Upper lobe of left lung (tissue), 6 donors: ENCODE data around the gene CNDP1. TPM values are rescaled to one million over a fixed set of nuclear protein-coding genes. Genes with fewer than 3 reads are reported as not detected.

Experiments used
- ATAC-seq, 2 donors: fragments of 200-7000 bp; cut with Tn5 transposase; one replicate each; pipeline ENCODE4 v1.9.1; 2022; ENCODE audit warnings: mild to moderate bottlenecking in 2 of 2, moderate library complexity in 2 of 2; ENCODE audit not compliant: low FRiP score in 2 of 2
- DNase-seq, 2 donors: peaks; one replicate each; pipeline ENCODE4 v3.0.0-alpha.2; 2019 to 2020
- H3K27ac ChIP-seq, 4 donors: fragments of 200-600 bp; sonication (generic); one replicate each; pipeline ENCODE4 v1.5.1; 2016 to 2019
- H3K27me3 ChIP-seq, 4 donors: fragments of 200-600 bp; sonication (generic); one replicate each; pipeline ENCODE4 v1.5.1; 2017 to 2019
- H3K36me3 ChIP-seq, 4 donors: fragments of 200-600 bp; sonication (generic); one replicate each; pipeline ENCODE4 v1.5.1; 2016 to 2019
- H3K4me1 ChIP-seq, 4 donors: fragments of 200-600 bp; sonication (generic); one replicate each; pipeline ENCODE4 v1.5.1; 2018 to 2019
- H3K4me3 ChIP-seq, 4 donors: fragments of 200-600 bp; sonication (generic); one replicate each; pipeline ENCODE4 v1.5.1; 2017 to 2019; ENCODE audit warnings: mild to moderate bottlenecking in 2 of 4, moderate library complexity in 1 of 4
- H3K9me3 ChIP-seq, 4 donors: fragments of 200-600 bp; sonication (generic); one replicate each; pipeline ENCODE4 v1.5.1; 2018 to 2019
- EP300 ChIP-seq, 4 donors: sonication (generic); formaldehyde crosslinking; IDR thresholded peaks; one replicate each; pipeline ENCODE4 v1.5.1; 2017; ENCODE audit warnings: antibody characterized with exemption in 4 of 4, control low read depth in 2 of 4
- POLR2A ChIP-seq, 4 donors: fragments of 450-650 bp; IDR thresholded peaks; one replicate each; pipeline ENCODE4 v1.5.1; 2016 to 2017; ENCODE audit warnings: antibody characterized with exemption in 4 of 4, mild to moderate bottlenecking in 2 of 4
- POLR2AphosphoS5 ChIP-seq, 2 donors: sonication (generic); formaldehyde crosslinking; IDR thresholded peaks; one replicate each; pipeline ENCODE4 v1.5.1; 2017; ENCODE audit warnings: antibody characterized with exemption in 2 of 2
- WGBS, 2 donors: methylation state at CpG; one replicate each; pipeline ENCODE4 v1.1.5; 2017 to 2018; 5-methylcytosine and 5-hydroxymethylcytosine counted together
- total RNA-seq, 6 donors: library from RNA; depleted of rRNA in 4 of 6; stranded (reverse); fragments of >200 nt in 4 of 6; gene quantifications; one replicate each; pipeline versions ENCODE4 v1.1.0 to v1.2.1, GENCODE V29; 2016 to 2021
- TF ChIP-seq, protein P1 (sequence below), 6 experiments: fragments of 450-650 bp in 4 of 6; fragments of 200-600 bp in 2 of 6; sonication (generic) in 2 of 6; IDR thresholded peaks; one replicate each; pipeline ENCODE4 v1.5.1; 2016 to 2019; ENCODE audit warnings: antibody characterized with exemption in 6 of 6
- donor health status: DM: no; HTN: no; CAD: no; lungs with moderate emphysema.
- donor health status: DM: no; HTN: yes; CAD: no; lungs with severe emphysema.

The CNDP1 gene
- total RNA-seq, 6 donors from 2014 or later = not detected

DNA sequence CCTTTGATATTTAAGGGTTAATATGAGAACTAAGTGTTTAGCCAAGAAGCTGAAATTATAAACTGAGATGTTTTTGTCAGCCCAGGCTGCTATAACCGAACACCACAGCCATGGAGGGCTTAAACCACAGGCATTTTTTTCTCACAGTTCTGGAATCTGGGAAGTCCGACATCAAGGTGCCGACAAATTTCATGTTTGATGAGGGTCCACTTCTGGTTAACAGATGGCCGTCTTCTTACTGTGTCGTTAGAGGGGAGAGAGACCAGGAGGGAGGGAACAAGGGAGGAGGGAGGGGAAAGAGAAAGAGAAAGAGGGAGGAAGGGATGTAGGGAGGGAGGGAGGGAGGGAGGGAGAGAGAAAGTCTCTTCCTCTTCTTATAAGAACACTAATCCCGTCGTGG, 44.6 kb upstream of the CNDP1 start:
- 30 to 41% methylated on average over 7 of the region's 7 CpGs for WGBS, 2 donors
- no peak for DNase-seq

DNA sequence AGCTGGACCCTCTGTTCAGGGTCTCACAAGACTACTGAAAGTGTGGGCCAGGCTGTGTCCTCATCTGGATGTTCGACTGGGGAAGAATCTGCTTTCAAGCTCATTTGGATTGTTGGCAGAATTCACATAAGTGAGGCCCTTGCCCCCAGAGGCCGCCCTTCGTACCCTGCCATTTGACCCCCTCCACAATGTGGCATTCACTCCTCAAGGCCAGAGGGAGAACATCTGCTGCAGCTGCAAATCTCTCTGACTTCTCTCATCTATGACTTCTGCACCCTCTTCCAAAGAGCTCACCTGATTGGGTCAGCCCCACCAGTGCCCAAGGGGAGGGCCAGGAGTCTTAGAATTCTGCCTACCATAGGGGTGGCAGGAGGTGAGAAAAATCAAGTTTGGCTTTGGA, 42.0 kb upstream of the CNDP1 start:
- H3K4me3 ChIP-seq = no peak overlapping the region
- DNase-seq (no peak), ATAC-seq (no peak)
- no peaks in the 10 kb centered on the region for H3K9me3 ChIP-seq
- TF ChIP-seq EP300 (IDR thresholded peaks at IDR 0.05) = no peak
- no peak for TF ChIP-seq POLR2AphosphoS5 (IDR thresholded peaks at IDR 0.05)
- TF ChIP-seq POLR2A (IDR thresholded peaks at IDR 0.05) = no peak
- TF ChIP-seq, protein P1, sequence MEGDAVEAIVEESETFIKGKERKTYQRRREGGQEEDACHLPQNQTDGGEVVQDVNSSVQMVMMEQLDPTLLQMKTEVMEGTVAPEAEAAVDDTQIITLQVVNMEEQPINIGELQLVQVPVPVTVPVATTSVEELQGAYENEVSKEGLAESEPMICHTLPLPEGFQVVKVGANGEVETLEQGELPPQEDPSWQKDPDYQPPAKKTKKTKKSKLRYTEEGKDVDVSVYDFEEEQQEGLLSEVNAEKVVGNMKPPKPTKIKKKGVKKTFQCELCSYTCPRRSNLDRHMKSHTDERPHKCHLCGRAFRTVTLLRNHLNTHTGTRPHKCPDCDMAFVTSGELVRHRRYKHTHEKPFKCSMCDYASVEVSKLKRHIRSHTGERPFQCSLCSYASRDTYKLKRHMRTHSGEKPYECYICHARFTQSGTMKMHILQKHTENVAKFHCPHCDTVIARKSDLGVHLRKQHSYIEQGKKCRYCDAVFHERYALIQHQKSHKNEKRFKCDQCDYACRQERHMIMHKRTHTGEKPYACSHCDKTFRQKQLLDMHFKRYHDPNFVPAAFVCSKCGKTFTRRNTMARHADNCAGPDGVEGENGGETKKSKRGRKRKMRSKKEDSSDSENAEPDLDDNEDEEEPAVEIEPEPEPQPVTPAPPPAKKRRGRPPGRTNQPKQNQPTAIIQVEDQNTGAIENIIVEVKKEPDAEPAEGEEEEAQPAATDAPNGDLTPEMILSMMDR (IDR thresholded peaks at IDR 0.05) = no peak
- H3K27me3 ChIP-seq = no peaks in the 10 kb centered on the region
- H3K4me1 ChIP-seq = peaks cover 6 to 17% (median 6%) of the 10 kb centered on the region in 4 donors
- H3K27ac ChIP-seq = no peak overlapping the region
- WGBS, 2 donors = 89 to 96% methylated on average over 3 of the region's 3 CpGs
- H3K36me3 ChIP-seq = no peaks in the 10 kb centered on the region

More for the DNA sequence above, 44.6 kb upstream of the CNDP1 start:
- TF ChIP-seq, protein P1 (IDR thresholded peaks at IDR 0.05) = no peak
- no peak for TF ChIP-seq POLR2AphosphoS5 (IDR thresholded peaks at IDR 0.05)
- no peak for TF ChIP-seq EP300 (IDR thresholded peaks at IDR 0.05)
- no peak for TF ChIP-seq POLR2A (IDR thresholded peaks at IDR 0.05)
- H3K36me3 ChIP-seq = no peaks in the 10 kb centered on the region
- no peak overlapping the region for H3K27ac ChIP-seq
- no peak overlapping the region for H3K4me3 ChIP-seq
- ATAC-seq = peak in 1 of 2 donors; percentile 17
- no peaks in the 10 kb centered on the region for H3K27me3 ChIP-seq
- no peaks in the 10 kb centered on the region for H3K4me1 ChIP-seq
- no peaks in the 10 kb centered on the region for H3K9me3 ChIP-seq

DNA sequence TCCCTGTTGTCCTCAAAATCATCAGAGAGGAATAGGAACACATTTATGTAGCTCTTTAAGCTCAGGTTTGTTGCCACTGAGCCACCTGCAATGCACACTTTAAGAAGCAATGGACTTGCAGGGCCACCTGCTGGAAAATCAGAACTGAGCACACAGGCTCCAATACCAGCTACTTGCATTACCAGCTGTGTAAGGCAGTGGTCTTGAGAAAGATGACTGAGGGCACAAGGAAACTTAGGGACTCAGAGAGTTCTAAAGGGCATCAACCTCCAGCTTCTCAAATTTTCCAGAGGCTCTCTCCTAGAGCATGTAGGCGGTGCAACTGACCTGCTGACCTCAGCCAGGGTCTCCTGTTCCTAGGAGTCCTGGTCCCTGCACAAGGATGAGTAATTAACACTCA, 40.6 kb upstream of the CNDP1 start:
- Histone ChIP-seq H3K9me3 (no peaks in the 10 kb centered on the region), H3K27me3 (no peaks in the 10 kb centered on the region), H3K27ac (no peak overlapping the region), H3K4me3 (no peak overlapping the region), H3K4me1 (peaks cover 17 to 31% (median 20%) of the 10 kb centered on the region in 4 donors), H3K36me3 (no peaks in the 10 kb centered on the region)
- peak in 1 of 2 donors; percentile 57 for DNase-seq
- TF ChIP-seq POLR2AphosphoS5 (IDR thresholded peaks at IDR 0.05) (no peak), POLR2A (IDR thresholded peaks at IDR 0.05) (no peak), EP300 (IDR thresholded peaks at IDR 0.05) (no peak)
- TF ChIP-seq, protein P1 (IDR thresholded peaks at IDR 0.05) = peak in 5 of 6 experiments; percentile 23 to 75 (median 69)
- 40 to 47% methylated on average over 1 of the region's 1 CpG for WGBS, 2 donors
- no peak for ATAC-seq

DNA sequence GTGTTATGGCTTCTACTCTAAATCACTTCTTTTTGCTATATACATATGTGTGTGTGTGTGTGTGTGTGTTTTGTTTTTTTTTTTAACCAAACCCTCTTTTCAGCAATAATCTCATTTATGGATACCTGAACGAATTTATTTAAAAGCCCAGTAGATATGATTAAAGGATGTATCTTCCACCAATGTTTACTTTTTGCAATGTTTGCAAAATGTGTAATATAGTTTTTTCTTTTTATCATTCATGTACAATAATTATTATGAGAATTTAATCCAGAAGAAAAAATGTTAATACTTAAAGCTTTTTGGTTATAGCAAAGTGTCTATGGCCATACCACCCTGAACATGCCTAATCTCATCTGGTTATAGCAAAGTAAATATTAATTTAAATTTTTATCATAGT, 39.8 kb upstream of the CNDP1 start:
- peaks cover 17 to 39% (median 27%) of the 10 kb centered on the region in 4 donors for H3K4me1 ChIP-seq
- no peaks in the 10 kb centered on the region for H3K27me3 ChIP-seq
- DNase-seq = no peak
- 65 to 67% methylated on average over 1 of the region's 1 CpG for WGBS, 2 donors
- H3K9me3 ChIP-seq = no peaks in the 10 kb centered on the region
- TF ChIP-seq EP300 (IDR thresholded peaks at IDR 0.05) = no peak
- TF ChIP-seq, protein P1 (IDR thresholded peaks at IDR 0.05) = no peak
- TF ChIP-seq POLR2AphosphoS5 (IDR thresholded peaks at IDR 0.05) = no peak
- TF ChIP-seq POLR2A (IDR thresholded peaks at IDR 0.05) = no peak
- ATAC-seq = no peak
- no peak overlapping the region for H3K27ac ChIP-seq
- no peaks in the 10 kb centered on the region for H3K36me3 ChIP-seq
- no peak overlapping the region for H3K4me3 ChIP-seq
